Measurements from ENCODE around the gene NXN.
"Not testable (repeated sequence)": the region's sequence is repeated elsewhere in the genome, so short reads cannot be mapped to it uniquely, and the experiment has no call there.

Gene NXN

GRCh38 chr17:867238-867637 lies 112.3 kb downstream of the NXN start:
- H3K27me3 ChIP-seq (ENCODE audit: insufficient read depth, poor library complexity, severe bottlenecking); H3K4me3 ChIP-seq (replicated peaks; ENCODE audit: insufficient read depth, low read length); DNase-seq (ENCODE audit: low read depth in 1 of 2, low spot score in 1 of 2); H3K27ac ChIP-seq (replicated peaks): not testable (repeated sequence)

GRCh38 chr17:866568-867103 lies 112.9 kb downstream of the NXN start:
- TF ChIP-seq SPI1 (IDR thresholded peaks at IDR 0.05; ENCODE audit: borderline replicate concordance, low read depth) (no peak), POLR2AphosphoS5 (IDR thresholded peaks at IDR 0.05; ENCODE audit: low read depth) (no peak), GABPA (IDR thresholded peaks at IDR 0.05; ENCODE audit: low read depth) (no peak), CTCF (IDR thresholded peaks at IDR 0.05; ENCODE audit: insufficient read depth, low read length) (no peak), REST (IDR thresholded peaks at IDR 0.05; ENCODE audit: insufficient replicate concordance, low read depth) (no peak)
- no peak overlapping the region for H3K27ac ChIP-seq (replicated peaks)

GRCh38 chr17:864315-864714 lies 115.3 kb downstream of the NXN start:
- Histone ChIP-seq H3K4me3 (replicated peaks; ENCODE audit: insufficient read depth, low read length) (no peak overlapping the region), H3K27me3 (ENCODE audit: insufficient read depth, poor library complexity, severe bottlenecking) (no peaks in the 10 kb centered on the region), H3K27ac (replicated peaks) (no peak overlapping the region)
- DNase-seq (ENCODE audit: low read depth in 1 of 2, low spot score in 1 of 2), result no peak
- TF ChIP-seq REST (IDR thresholded peaks at IDR 0.05; ENCODE audit: insufficient replicate concordance, low read depth), result no peak
- no peak for TF ChIP-seq GABPA (IDR thresholded peaks at IDR 0.05; ENCODE audit: low read depth)
- TF ChIP-seq SPI1 (IDR thresholded peaks at IDR 0.05; ENCODE audit: borderline replicate concordance, low read depth), result no peak
- TF ChIP-seq POLR2AphosphoS5 (IDR thresholded peaks at IDR 0.05; ENCODE audit: low read depth), result no peak
- TF ChIP-seq CTCF (IDR thresholded peaks at IDR 0.05; ENCODE audit: insufficient read depth, low read length), result no peak

More at GRCh38 chr17:866568-867103, 112.9 kb downstream of the NXN start:
- Histone ChIP-seq H3K4me3 (replicated peaks; ENCODE audit: insufficient read depth, low read length) (no peak overlapping the region), H3K27me3 (ENCODE audit: insufficient read depth, poor library complexity, severe bottlenecking) (no peaks in the 10 kb centered on the region)
- no peak for DNase-seq (ENCODE audit: low read depth in 1 of 2, low spot score in 1 of 2)

GRCh38 chr17:863880-864279 lies 115.7 kb downstream of the NXN start:
- no peak for TF ChIP-seq GABPA (IDR thresholded peaks at IDR 0.05; ENCODE audit: low read depth)
- TF ChIP-seq CTCF (IDR thresholded peaks at IDR 0.05; ENCODE audit: insufficient read depth, low read length), result no peak
- TF ChIP-seq POLR2AphosphoS5 (IDR thresholded peaks at IDR 0.05; ENCODE audit: low read depth), result no peak
- no peak for TF ChIP-seq SPI1 (IDR thresholded peaks at IDR 0.05; ENCODE audit: borderline replicate concordance, low read depth)
- no peak for TF ChIP-seq REST (IDR thresholded peaks at IDR 0.05; ENCODE audit: insufficient replicate concordance, low read depth)
- Histone ChIP-seq H3K27ac (replicated peaks) (no peak overlapping the region), H3K27me3 (ENCODE audit: insufficient read depth, poor library complexity, severe bottlenecking) (no peaks in the 10 kb centered on the region), H3K4me3 (replicated peaks; ENCODE audit: insufficient read depth, low read length) (no peak overlapping the region)
- DNase-seq (ENCODE audit: low read depth in 1 of 2, low spot score in 1 of 2), result no peak

Measured in HL-60 (cell line).